HG02870 (cell line): Measurements from ENCODE around the gene SOHLH1.

ENCODE experiments used
- ATAC-seq: cut with Tn5 transposase; IDR thresholded peaks from one replicate; pipeline ENCODE4 v1.9.1; 2021; ENCODE audit warnings: mild to moderate bottlenecking, moderate library complexity; ENCODE audit not compliant: unreplicated experiment

SOHLH1 gene

GRCh38 chr9:135731454-135731853 is 32.2 kb upstream of the SOHLH1 start:
- ATAC-seq: no peak

DNA sequence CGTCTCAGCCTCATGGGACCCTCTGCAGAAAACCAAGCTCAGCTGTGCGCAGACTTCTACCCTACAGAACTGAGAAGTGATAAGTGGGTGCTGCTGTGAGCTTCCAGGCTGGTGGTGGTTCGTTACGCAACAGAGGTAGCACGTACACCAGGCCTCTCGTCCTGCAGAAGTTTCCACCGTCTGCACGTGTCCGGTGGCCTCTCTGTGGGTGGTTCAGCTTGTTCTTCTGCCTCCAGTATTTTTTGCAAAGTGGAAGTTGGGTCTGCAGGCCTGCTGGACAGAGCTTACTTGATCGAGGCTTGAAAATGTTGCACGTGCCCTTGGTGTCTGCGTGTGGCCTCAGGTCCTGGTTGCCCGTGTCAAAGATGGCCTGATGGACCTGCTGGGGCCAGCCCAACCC is 30.2 kb upstream of the SOHLH1 start:
- ATAC-seq: no peak

DNA sequence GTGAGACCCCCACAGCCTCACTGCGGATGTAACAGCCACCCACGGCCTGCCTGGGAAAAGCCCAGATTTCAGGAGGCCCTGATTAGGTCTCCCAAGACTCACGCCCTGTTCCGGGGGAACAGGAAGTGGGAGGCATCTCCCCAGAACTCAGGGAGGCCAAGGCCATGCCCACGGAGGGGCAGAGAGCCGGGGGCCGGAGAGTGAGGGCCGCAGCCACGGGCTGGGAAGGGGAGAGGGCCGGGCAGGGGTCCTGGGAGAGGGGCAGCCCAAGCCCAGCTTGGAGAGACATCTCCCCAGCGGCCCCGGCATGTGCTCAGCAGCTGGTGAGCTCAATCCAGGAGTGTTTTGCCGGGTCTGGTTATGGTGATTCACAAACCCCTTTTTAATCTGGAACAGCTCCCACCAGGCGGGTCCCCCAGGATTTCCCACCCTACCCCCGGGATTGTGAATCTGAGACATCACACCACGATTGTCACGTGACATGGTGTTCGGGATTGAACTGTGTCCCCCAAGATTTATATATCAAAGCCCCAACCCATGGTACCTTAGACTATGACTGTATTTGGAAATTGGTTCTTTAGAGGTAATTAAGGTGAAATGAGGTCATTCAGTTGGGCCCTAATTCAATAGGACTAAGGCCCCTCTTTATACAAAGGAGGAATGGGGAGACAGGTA is 29.3 kb upstream of the SOHLH1 start:
- no peak for ATAC-seq

DNA sequence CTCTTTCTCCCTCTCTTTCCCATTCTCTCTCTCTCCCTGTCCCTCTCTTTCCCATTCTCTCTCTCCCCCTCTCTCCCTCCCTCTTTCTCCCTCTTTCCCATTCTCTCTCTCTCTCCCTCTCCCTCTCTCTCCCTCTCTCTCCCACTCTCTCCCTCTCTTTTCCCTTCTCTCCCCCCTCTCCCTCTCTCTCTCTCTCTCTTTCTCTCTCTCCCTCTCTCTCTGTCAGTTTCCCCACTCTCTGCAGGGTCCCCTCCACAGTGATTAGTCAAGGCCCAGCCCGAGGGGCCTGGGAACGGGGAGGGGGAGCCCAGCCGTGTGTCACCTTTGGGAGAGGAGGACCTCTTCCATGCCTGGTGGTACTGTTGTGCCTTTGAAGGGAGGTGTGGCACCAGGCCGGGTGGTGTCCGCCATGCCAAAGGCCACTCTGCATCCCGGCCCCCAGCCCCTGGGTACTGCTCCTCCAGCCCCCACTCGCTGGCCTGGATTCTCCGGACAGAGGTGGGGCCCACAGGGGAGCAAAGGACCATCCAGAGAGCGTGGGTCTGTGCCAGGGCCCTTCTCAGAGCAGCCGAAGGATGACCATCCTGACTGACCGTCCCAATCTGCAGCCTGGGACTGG is 28.1 kb upstream of the SOHLH1 start:
- ATAC-seq: no peak

DNA sequence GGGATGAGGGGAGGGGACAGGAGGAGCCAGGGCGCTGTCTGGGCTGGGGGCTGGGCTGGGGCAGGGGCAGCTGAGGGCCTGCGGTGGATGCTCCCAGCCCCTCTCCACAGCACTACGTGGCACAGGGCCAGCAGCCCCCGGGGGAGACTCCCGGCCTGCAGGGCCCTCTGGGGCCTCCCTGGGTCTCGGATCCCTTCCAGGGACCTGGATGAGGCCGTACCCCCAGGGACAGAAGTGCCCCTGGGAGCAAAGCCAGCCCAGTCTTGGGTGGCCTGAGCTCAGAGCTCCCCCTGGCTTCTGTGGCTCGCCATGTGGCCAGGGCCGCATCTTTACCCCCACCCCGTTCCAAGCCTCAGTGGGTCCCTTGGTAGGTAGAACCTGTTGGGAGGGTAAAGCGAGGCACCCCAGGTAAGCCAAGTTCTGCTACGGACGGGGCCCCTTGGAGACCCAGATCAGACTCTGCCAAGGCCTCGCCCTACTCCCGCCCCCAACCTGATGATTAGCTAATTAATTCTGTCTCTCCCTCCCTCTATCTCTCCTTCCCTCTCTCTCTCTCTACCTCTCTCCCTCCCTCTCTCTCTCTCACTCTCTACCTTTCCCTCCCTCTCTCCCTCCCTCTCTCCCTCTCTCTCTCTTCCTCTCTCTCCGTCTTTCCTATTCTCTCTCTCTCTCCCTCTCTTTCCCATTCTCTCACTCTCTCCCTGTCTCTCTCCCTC is 27.0 kb upstream of the SOHLH1 start:
- no peak for ATAC-seq

GRCh38 chr9:135724186-135724787 is 25.0 kb upstream of the SOHLH1 start:
- ATAC-seq: no peak

- ATAC-seq: no peak
Measured at GRCh38 chr9:135722365-135722764, 23.1 kb upstream of the SOHLH1 start.

DNA sequence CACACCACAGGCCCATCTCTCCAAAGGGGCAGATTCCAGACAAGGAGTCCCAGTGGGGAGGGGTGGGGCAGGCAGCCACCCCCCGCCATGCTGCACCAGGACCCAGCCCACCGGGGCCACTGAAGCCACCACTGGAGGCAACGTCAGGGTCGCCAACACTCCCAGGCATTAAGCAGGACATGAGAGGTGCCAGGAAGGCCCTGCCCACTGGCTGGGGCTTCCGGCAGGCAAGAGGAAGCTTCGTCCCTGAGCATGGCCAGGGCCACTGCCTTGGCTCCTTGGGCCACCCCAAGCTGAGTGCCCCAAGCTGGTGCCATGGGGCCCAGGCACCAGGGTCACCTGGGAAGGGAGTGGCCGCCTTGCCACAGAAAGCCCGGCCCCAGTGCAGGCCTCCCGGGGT is 20.2 kb upstream of the SOHLH1 start:
- ATAC-seq: no peak

DNA sequence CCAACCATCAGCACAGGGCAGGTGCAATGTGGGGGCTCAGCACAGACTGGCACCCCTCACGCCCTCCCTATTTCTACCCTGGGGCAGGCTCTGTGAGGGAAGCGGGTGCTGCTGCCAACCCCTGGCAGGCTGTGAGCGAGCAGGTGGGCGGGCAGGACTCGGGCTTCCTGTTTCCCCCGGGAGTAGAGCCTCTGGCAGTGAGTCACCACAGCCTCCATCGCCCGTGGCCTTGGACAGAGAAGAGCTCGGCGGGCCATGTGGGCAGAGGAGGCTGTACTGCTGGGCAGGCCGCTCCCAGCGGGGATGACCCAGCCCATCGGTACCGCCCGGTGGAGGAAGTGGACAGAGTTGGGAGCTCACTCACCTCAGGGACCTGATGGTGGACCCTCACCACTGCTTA is 19.3 kb upstream of the SOHLH1 start:
- no peak for ATAC-seq

DNA sequence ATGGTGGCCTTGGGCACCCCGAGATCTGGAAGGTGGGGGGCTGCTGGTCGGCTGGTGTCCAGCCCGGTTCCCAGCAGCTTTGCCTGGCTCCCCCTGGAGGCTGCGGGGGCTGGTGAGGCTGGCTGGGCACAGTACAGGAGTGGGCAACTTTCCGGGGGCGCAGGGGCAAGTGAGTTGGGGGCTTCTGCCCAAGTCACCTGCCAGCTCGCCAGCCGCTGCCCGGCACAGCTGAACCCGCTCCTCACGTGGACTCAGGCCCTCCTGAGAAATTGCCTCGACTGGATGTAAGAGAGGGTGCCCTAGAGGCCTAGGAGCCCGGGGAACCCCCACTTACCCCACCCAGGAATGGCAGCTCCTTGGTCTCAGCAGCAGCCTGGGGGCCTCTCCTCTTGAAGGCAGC is 18.1 kb upstream of the SOHLH1 start:
- no peak for ATAC-seq

DNA sequence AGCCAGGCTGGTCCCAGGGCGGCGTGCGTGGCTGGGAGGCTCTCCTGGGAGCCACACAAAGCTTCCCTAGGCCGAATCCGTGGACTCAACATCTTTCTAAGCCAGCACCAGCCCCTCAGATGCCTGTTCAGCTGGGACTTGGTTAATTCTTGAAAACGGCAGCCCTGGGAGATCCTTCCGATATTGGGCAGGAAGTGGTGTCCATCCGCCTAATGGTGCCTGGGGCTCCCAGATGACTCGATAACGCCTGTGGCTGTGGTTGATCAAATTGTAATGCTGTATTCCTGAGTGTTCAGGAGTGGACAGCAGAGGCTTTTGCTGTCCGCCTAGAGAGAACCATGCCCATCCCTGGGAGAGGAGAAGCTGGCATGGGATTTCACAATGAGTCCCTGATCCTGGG is 16.8 kb upstream of the SOHLH1 start:
- ATAC-seq: no peak

DNA sequence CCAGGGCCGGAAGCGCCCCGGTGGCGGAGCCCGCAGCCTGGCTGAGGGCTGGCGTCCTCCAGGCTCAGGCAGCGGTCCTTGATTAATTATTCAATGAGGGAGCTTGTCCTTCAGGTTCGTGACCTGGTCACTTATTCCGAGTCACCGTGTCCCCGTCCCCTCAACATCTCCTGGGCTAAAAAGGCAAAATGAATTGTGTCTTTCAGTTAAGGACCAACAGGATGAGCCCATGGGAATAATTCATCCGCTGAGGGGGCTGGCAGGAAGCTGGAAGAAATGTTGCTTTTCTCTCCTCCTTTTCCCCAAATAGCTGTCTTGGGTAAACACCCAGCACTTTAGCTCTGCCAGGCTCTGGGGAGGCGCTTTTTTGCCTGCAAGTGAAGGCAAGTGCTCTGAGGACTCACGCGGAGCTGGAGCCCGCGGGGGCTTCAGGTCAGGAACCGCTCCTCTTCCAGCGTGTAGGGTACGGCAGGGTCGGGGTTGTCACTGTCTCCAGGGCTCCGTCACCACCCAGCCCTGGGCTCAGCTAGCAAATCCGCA is 15.8 kb upstream of the SOHLH1 start:
- no peak for ATAC-seq

- no peak for ATAC-seq
Measured at GRCh38 chr9:135714242-135715055, 15.2 kb upstream of the SOHLH1 start.

- ATAC-seq: no peak
Measured at GRCh38 chr9:135712613-135713295, 13.5 kb upstream of the SOHLH1 start.

DNA sequence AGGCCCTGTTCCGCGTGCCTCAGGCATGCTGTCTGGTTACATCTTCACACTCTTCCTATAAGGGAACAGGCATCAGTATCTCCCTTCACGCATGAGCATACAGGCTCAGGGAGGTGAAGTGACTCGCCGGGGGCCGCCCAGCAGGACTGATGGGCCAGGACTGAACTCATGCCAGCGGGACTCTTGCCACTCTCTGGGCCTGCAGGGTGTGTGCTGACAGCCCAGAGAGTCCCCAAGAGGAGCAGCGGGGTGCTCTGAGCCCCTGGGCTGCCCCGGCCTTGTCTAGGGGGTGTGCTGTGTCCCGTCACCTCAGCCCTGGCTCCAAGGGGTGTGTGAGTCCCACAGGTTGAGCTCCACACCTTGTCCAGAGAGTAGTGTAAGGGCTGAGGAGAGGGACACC is 12.6 kb upstream of the SOHLH1 start:
- no peak for ATAC-seq

GRCh38 chr9:135711391-135711790 is 12.1 kb upstream of the SOHLH1 start:
- no peak for ATAC-seq

DNA sequence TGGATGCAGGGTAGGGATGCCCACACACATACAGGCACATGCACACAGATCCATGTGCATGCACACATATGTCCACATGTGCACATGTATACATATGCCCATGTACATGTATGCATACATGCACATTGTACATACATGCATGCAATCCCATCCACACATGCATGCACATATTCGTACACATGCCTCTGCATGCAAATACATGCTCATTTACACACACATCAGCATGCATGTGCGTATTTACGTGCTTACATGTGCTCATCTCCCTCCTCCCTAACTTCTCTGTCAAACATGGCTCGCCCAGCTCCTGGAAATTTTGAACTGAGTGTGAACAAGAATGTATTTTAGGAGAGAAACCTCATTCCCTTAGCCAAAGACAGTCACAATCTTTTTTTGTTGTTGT is 8.9 kb upstream of the SOHLH1 start:
- ATAC-seq: no peak

DNA sequence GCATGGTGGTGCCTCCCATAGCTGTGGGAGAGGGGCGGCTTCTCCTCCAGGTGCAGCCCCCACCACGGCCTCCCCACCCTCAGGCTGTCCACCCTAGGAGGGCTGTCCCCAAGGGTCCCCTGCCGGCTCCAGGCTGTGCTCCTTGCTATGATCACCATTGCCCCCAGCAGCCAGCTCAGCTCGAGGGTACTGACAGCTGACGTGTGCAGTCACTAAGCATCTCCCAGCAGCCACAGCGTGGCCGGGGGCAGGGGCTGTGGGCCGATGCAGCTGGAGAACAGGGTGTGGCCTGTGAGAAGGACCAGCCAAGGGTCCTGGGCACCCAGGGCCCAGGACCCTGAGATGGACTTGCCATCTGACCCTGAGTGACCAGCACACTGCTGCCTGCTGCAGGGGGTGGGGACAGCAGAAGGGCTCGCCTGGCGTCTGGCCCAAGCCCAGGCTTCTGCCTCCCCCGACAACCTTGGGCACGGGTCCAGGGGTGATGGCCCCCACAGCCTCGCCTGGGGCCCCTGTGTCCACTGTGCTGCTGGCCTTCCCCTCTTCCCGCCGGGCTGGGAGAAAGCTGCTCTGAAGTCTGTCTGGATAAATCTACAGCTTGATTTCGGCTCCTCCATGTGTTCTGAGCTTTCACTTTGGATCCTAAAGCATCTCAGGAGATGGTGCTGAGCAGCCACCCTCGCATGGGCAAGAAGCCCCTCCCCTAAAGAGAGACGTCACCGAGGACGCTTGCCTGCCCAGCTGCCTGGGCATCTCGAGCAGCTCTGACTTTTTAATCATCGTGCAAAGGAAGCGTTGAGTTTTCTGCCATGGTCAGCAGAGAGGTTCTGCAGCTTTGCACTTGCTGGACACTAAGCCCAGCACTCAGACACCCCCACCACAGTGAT is 8.2 kb upstream of the SOHLH1 start:
- ATAC-seq: no peak

- ATAC-seq: no peak
Measured at GRCh38 chr9:135706288-135706687, 7.0 kb upstream of the SOHLH1 start.
